ENCODE data around the gene BYSL.

- TF ChIP-seq CTCF (conservative IDR thresholded peaks at IDR 0.05; ENCODE audit: low read length), result no peak
- no peak for TF ChIP-seq EZH2phosphoT487 (IDR thresholded peaks at IDR 0.05; ENCODE audit: borderline replicate concordance, low read depth, low read length)
These were observed 14.4 kb downstream of the BYSL start for GRCh38 chr6:41935685-41936072.
